ENCODE results near the gene VMP1.

DNA sequence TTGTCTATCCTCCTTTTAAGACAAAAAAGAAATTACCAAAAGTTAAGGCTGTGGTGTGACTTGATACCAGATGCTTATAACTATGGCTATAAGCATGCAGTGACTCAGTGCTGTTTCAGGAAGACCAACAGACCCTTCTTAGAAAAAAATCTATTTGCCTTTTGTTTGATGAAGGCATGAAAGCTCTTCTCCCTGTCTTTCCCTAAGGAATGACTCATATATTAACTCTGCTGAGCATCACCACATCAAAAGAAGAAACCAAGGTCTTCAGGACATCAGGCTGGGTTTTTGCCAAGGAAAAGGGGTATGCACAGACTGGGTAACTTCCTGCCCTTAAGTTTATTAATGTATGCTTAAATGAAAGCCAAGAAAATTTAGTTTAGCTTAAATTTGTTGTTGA, 47.1 kb downstream of the VMP1 start:
- TF ChIP-seq, protein P1, sequence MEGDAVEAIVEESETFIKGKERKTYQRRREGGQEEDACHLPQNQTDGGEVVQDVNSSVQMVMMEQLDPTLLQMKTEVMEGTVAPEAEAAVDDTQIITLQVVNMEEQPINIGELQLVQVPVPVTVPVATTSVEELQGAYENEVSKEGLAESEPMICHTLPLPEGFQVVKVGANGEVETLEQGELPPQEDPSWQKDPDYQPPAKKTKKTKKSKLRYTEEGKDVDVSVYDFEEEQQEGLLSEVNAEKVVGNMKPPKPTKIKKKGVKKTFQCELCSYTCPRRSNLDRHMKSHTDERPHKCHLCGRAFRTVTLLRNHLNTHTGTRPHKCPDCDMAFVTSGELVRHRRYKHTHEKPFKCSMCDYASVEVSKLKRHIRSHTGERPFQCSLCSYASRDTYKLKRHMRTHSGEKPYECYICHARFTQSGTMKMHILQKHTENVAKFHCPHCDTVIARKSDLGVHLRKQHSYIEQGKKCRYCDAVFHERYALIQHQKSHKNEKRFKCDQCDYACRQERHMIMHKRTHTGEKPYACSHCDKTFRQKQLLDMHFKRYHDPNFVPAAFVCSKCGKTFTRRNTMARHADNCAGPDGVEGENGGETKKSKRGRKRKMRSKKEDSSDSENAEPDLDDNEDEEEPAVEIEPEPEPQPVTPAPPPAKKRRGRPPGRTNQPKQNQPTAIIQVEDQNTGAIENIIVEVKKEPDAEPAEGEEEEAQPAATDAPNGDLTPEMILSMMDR (IDR thresholded peaks at IDR 0.05): no peak
- TF ChIP-seq EZH2 (IDR thresholded peaks at IDR 0.05; ENCODE audit: borderline replicate concordance, insufficient read depth, low read depth, low read length, poor library complexity, severe bottlenecking): no peak

Measured in B cell (primary cell).